Vagina (tissue), 2 donors: ENCODE data around the gene DDIT4. TPM values are rescaled to one million over a fixed set of nuclear protein-coding genes. Genes with fewer than 3 reads are reported as not detected.

Experiments
- DNase-seq, 2 donors: peaks; one replicate each; pipeline ENCODE4 v3.0.0-alpha.2; 2017; ENCODE audit errors: extremely low spot score in 2 of 2
- H3K27ac ChIP-seq: fragments of 200-600 bp; sonication (generic); one replicate; pipeline ENCODE4 v1.5.1; 2019
- H3K27me3 ChIP-seq: fragments of 200-600 bp; sonication (generic); one replicate; pipeline ENCODE4 v1.5.1; 2019
- H3K36me3 ChIP-seq, 2 donors: fragments of 200-600 bp; sonication (generic); one replicate each; pipeline ENCODE4 v1.5.1; 2017 to 2019
- H3K4me1 ChIP-seq: fragments of 200-600 bp; sonication (generic); one replicate; pipeline ENCODE4 v1.5.1; 2019
- H3K4me3 ChIP-seq, 2 donors: fragments of 200-600 bp; sonication (generic); 1 replicate in 1 of 2; 2 replicates in 1 of 2; pipeline ENCODE4 v1.5.1; 2016 to 2019
- H3K9me3 ChIP-seq: fragments of 200-600 bp; sonication (generic); one replicate; pipeline ENCODE4 v1.5.1; 2019
- POLR2A ChIP-seq, 2 donors: fragments of 450-650 bp; IDR thresholded peaks; one replicate each; pipeline ENCODE4 v1.6.1; 2017; ENCODE audit warnings: antibody characterized with exemption in 2 of 2, mild to moderate bottlenecking in 2 of 2, moderate library complexity in 2 of 2
- POLR2AphosphoS5 ChIP-seq, 2 donors: sonication (generic); formaldehyde crosslinking; IDR thresholded peaks; one replicate each; pipeline ENCODE4 v1.9.0; 2017; ENCODE audit warnings: antibody characterized with exemption in 2 of 2, mild to moderate bottlenecking in 2 of 2, low read depth in 1 of 2; ENCODE audit not compliant: insufficient read depth in 1 of 2
- intact Hi-C: fragments of 100-400 bp; cut with DNase I; formaldehyde crosslinking; loops from one replicate; pipeline ENCODE4 v1.15.1; 2023
- total RNA-seq: library from RNA; depleted of rRNA; stranded (reverse); fragments of >200 nt; gene quantifications from one replicate; pipeline ENCODE4 v1.2.3, GENCODE V29; 2016
- TF ChIP-seq, protein P1 (sequence below), 3 experiments: fragments of 450-650 bp in 2 of 3; fragments of 200-600 bp in 1 of 3; sonication (generic) in 1 of 3; IDR thresholded peaks; one replicate each; pipeline ENCODE4 v1.5.1; 2017 to 2019; ENCODE audit warnings: antibody characterized with exemption in 3 of 3, mild to moderate bottlenecking in 2 of 3, moderate library complexity in 2 of 3

Gene DDIT4
- total RNA-seq, 1 donor from 2014 or later: 1,063 TPM

DNA sequence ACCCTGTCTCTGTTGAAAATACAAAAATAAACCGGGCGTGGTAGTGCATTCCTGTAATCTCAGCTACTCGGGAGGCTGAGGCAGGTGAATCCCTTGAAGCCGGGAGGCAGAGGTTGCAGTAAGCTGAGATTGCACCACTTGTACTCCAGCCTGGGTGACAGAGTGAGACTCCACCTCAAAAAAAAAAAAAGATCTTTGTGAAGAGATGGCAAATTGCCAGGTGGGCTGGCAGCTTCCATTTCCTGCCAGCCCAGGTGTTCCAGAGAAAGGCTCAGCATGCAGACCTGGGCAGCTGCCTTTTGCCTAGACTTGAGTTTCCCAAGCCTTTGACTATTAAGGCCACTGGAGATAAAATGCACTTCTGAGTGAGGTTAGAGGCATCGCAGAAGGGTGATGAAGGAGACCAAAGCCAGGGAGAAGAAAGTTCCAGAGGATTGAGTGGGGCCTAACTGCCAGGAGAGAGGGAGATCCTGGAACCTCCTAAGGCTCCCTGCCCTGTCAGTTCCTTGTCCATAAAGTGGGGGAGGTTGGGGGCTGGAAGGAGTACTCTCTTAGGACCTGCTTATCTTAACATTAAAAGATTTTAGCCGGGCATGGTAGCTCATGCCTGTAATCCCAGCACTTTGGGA is 10.0 kb upstream of the DDIT4 start:
- Histone ChIP-seq H3K36me3 (no peaks in the 10 kb centered on the region), H3K9me3 (no peaks in the 10 kb centered on the region), H3K27ac (peak overlapping the region; percentile 98), H3K4me3 (no peak overlapping the region), H3K27me3 (no peaks in the 10 kb centered on the region), H3K4me1 (peaks cover 55% of the 10 kb centered on the region)
- TF ChIP-seq POLR2A (IDR thresholded peaks at IDR 0.05) (no peak), POLR2AphosphoS5 (IDR thresholded peaks at IDR 0.05; ENCODE audit: insufficient read depth in 1 of 2, low read depth in 1 of 2) (peak in 1 of 2 donors; percentile 81)
- DNase-seq: no peak
- intact Hi-C loops: loop anchor here (5.0 kb wide), 1 partner anchor 59 kb away; no protein-coding TSS in a partner anchor

DNA sequence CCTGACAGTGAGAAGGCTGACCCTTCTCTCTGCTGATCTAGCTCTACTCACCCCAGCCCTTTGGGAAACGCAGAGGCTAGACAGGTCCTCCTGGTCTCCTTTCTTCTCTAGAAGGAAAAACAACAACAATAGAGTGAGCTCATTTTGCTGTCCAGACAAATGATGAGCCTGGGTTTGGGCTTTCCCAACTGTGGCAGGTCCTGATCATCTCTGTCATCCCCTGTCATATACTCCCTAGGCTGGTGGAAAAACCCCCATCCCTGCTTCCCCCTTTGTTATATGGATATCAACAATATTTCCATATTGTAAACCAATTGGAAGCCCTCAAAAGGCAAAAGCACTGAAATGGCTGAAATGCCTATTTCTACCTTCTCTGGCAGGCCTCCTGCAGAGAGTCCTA is 9.2 kb upstream of the DDIT4 start:
- Histone ChIP-seq H3K9me3 (no peaks in the 10 kb centered on the region), H3K27ac (peak overlapping the region; percentile 98), H3K4me1 (peaks cover 47% of the 10 kb centered on the region), H3K27me3 (no peaks in the 10 kb centered on the region), H3K36me3 (no peaks in the 10 kb centered on the region), H3K4me3 (no peak overlapping the region)
- DNase-seq: no peak
- intact Hi-C loops: loop anchor here (5.0 kb wide), 1 partner anchor 58 kb away; no protein-coding TSS in a partner anchor
- TF ChIP-seq, protein P1, sequence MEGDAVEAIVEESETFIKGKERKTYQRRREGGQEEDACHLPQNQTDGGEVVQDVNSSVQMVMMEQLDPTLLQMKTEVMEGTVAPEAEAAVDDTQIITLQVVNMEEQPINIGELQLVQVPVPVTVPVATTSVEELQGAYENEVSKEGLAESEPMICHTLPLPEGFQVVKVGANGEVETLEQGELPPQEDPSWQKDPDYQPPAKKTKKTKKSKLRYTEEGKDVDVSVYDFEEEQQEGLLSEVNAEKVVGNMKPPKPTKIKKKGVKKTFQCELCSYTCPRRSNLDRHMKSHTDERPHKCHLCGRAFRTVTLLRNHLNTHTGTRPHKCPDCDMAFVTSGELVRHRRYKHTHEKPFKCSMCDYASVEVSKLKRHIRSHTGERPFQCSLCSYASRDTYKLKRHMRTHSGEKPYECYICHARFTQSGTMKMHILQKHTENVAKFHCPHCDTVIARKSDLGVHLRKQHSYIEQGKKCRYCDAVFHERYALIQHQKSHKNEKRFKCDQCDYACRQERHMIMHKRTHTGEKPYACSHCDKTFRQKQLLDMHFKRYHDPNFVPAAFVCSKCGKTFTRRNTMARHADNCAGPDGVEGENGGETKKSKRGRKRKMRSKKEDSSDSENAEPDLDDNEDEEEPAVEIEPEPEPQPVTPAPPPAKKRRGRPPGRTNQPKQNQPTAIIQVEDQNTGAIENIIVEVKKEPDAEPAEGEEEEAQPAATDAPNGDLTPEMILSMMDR (IDR thresholded peaks at IDR 0.05): no peak
- TF ChIP-seq POLR2A (IDR thresholded peaks at IDR 0.05): no peak
- TF ChIP-seq POLR2AphosphoS5 (IDR thresholded peaks at IDR 0.05; ENCODE audit: insufficient read depth in 1 of 2, low read depth in 1 of 2): no peak

DNA sequence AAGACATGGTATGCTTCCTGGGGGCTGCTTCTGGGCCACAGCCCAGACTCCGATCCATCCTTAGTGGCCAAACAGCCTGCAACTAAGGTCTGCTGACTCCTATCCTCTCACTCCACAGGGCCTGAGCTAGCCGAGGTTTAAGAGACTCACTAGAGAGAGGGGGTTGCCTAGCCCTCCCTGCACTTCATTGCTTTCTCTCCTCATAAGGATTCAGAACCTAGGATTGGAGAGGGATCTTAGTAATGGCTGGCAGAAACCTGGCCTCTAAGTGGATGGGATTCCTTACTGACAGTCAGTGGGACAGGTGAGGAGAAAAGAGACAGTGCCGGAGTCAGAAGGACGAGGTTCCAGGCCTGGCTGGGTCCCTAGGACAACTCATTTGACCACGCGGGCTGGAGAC is 8.2 kb upstream of the DDIT4 start:
- H3K36me3 ChIP-seq: no peaks in the 10 kb centered on the region
- TF ChIP-seq POLR2A (IDR thresholded peaks at IDR 0.05): no peak
- no peak for TF ChIP-seq POLR2AphosphoS5 (IDR thresholded peaks at IDR 0.05; ENCODE audit: insufficient read depth in 1 of 2, low read depth in 1 of 2)
- TF ChIP-seq, protein P1 (IDR thresholded peaks at IDR 0.05): no peak
- H3K4me3 ChIP-seq: no peak overlapping the region
- no peaks in the 10 kb centered on the region for H3K9me3 ChIP-seq
- intact Hi-C loops: no loop called here
- peaks cover 37% of the 10 kb centered on the region for H3K4me1 ChIP-seq
- DNase-seq: no peak
- H3K27me3 ChIP-seq: no peaks in the 10 kb centered on the region
- H3K27ac ChIP-seq: no peak overlapping the region

DNA sequence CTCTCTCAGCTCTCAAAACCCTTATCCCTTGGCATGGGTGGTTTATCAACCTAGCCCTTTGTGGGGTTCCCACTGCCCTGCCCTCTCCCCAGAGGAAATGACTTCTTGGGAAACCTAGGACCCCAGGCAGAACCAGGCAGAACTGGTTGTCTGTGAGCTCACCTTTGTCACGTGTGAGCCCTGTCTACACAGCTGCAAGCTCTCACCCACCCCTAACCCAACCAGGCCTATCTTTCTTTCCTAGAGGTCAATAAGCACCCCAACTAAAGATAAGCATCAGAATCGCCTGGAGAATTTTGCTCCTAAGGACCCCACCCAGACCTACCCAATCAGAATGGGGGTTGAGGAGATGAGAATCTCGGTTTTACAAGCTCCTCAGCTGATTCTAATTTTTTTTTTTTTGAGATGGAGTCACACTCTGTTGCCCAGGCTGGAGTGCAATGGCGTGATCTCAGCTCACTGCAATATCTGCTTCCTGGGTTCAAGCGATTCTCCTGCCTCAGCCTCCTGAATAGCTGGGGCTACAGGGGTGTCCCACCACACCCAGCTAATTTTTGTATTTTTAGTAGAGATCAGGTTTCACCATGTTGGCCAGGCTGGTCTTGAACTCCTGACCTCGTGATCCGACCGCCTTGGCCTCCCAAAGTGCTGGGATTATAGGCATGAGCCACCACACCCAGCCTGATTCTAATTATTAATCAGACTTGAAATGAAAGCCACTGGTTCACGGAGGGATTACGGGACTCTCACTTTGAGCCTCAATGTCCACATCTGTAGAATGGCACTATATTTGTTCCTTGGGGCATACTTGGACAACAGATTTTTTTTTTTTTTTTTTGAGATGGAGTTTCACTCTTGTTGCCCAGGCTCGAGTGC is 7.5 kb upstream of the DDIT4 start:
- no peak for DNase-seq
- Histone ChIP-seq H3K27ac (no peak overlapping the region), H3K9me3 (no peaks in the 10 kb centered on the region), H3K36me3 (no peaks in the 10 kb centered on the region), H3K4me1 (peaks cover 30% of the 10 kb centered on the region), H3K27me3 (no peaks in the 10 kb centered on the region), H3K4me3 (no peak overlapping the region)
- TF ChIP-seq POLR2A (IDR thresholded peaks at IDR 0.05) (no peak), POLR2AphosphoS5 (IDR thresholded peaks at IDR 0.05; ENCODE audit: insufficient read depth in 1 of 2, low read depth in 1 of 2) (no peak)
- TF ChIP-seq, protein P1 (IDR thresholded peaks at IDR 0.05): no peak
- intact Hi-C loops: no loop called here

DNA sequence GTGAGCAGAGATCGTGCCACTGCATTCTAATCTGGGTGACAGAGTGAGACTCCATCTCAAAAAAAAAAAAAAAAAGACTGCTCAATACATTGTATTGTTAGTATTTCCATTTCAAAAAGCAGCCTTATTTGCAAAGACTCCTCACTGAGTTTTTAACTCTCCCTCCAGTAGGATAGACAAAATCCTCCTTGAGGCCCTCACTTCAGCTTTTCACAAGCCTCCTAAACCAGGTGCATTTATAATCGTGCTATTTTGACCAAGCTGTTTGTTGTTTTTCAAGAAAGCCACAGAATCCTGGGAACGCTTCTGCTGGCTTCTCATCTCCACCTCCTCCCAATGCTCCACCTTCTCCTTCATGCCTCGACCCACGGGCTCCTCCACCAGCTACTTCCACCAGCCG is 6.3 kb upstream of the DDIT4 start:
- no peak for DNase-seq
- no peak overlapping the region for H3K27ac ChIP-seq
- no peaks in the 10 kb centered on the region for H3K36me3 ChIP-seq
- H3K27me3 ChIP-seq: no peaks in the 10 kb centered on the region
- no peaks in the 10 kb centered on the region for H3K9me3 ChIP-seq
- H3K4me1 ChIP-seq: peaks cover 29% of the 10 kb centered on the region
- TF ChIP-seq POLR2A (IDR thresholded peaks at IDR 0.05) (no peak), POLR2AphosphoS5 (IDR thresholded peaks at IDR 0.05; ENCODE audit: insufficient read depth in 1 of 2, low read depth in 1 of 2) (no peak)
- TF ChIP-seq, protein P1 (IDR thresholded peaks at IDR 0.05): no peak
- intact Hi-C loops: no loop called here
- no peak overlapping the region for H3K4me3 ChIP-seq
